ENCODE results near the gene IRF2BP1. TPM values are rescaled to one million over a fixed set of nuclear protein-coding genes. Genes with fewer than 3 reads are reported as not detected.

IRF2BP1 gene, protein sequence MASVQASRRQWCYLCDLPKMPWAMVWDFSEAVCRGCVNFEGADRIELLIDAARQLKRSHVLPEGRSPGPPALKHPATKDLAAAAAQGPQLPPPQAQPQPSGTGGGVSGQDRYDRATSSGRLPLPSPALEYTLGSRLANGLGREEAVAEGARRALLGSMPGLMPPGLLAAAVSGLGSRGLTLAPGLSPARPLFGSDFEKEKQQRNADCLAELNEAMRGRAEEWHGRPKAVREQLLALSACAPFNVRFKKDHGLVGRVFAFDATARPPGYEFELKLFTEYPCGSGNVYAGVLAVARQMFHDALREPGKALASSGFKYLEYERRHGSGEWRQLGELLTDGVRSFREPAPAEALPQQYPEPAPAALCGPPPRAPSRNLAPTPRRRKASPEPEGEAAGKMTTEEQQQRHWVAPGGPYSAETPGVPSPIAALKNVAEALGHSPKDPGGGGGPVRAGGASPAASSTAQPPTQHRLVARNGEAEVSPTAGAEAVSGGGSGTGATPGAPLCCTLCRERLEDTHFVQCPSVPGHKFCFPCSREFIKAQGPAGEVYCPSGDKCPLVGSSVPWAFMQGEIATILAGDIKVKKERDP
- total RNA-seq (23.2 TPM), polyA plus RNA-seq (ENCODE audit: insufficient read depth, low read depth, low replicate concordance) (18.2 TPM)
- long read RNA-seq, donor 1, transcript IRF2BP1-201 (1 exons, 2,564 nt): major isoform, 26 of 26 reads
- long read RNA-seq, donor 1, partial matches to known transcripts: 0 of 26 reads
- long read RNA-seq, donor 1, other reads (novel, unspliced or antisense): 0 of 26 reads
- long read RNA-seq, donor 2, transcript IRF2BP1-201 (1 exons, 2,564 nt): major isoform, 20 of 20 reads
- long read RNA-seq, donor 2, partial matches to known transcripts: 0 of 20 reads
- long read RNA-seq, donor 2, other reads (novel, unspliced or antisense): 0 of 20 reads
- long read RNA-seq, donor 3, transcript IRF2BP1-201 (1 exons, 2,564 nt): major isoform, 22 of 22 reads
- long read RNA-seq, donor 3, partial matches to known transcripts: 0 of 22 reads
- long read RNA-seq, donor 3, other reads (novel, unspliced or antisense): 0 of 22 reads
- long read RNA-seq, donor 4, transcript IRF2BP1-201 (1 exons, 2,564 nt): major isoform, 23 of 23 reads
- long read RNA-seq, donor 4, partial matches to known transcripts: 0 of 23 reads
- long read RNA-seq, donor 4, other reads (novel, unspliced or antisense): 0 of 23 reads
- long read RNA-seq, donor 5: 0 reads
- long read RNA-seq, donor 6, transcript IRF2BP1-201 (1 exons, 2,564 nt): major isoform, 38 of 38 reads
- long read RNA-seq, donor 6, partial matches to known transcripts: 0 of 38 reads
- long read RNA-seq, donor 6, other reads (novel, unspliced or antisense): 0 of 38 reads
- long read RNA-seq, donor 7, transcript IRF2BP1-201 (1 exons, 2,564 nt): major isoform, 26 of 26 reads
- long read RNA-seq, donor 7, partial matches to known transcripts: 0 of 26 reads
- long read RNA-seq, donor 7, other reads (novel, unspliced or antisense): 0 of 26 reads
- long read RNA-seq, donor 8, transcript IRF2BP1-201 (1 exons, 2,564 nt): major isoform, 25 of 25 reads
- long read RNA-seq, donor 8, partial matches to known transcripts: 0 of 25 reads
- long read RNA-seq, donor 8, other reads (novel, unspliced or antisense): 0 of 25 reads
- long read RNA-seq, donor 9, transcript IRF2BP1-201 (1 exons, 2,564 nt): major isoform, 18 of 18 reads
- long read RNA-seq, donor 9, partial matches to known transcripts: 0 of 18 reads
- long read RNA-seq, donor 9, other reads (novel, unspliced or antisense): 0 of 18 reads
- long read RNA-seq, donor 10, transcript IRF2BP1-201 (1 exons, 2,564 nt): major isoform, 21 of 21 reads
- long read RNA-seq, donor 10, partial matches to known transcripts: 0 of 21 reads
- long read RNA-seq, donor 10, other reads (novel, unspliced or antisense): 0 of 21 reads

DNA sequence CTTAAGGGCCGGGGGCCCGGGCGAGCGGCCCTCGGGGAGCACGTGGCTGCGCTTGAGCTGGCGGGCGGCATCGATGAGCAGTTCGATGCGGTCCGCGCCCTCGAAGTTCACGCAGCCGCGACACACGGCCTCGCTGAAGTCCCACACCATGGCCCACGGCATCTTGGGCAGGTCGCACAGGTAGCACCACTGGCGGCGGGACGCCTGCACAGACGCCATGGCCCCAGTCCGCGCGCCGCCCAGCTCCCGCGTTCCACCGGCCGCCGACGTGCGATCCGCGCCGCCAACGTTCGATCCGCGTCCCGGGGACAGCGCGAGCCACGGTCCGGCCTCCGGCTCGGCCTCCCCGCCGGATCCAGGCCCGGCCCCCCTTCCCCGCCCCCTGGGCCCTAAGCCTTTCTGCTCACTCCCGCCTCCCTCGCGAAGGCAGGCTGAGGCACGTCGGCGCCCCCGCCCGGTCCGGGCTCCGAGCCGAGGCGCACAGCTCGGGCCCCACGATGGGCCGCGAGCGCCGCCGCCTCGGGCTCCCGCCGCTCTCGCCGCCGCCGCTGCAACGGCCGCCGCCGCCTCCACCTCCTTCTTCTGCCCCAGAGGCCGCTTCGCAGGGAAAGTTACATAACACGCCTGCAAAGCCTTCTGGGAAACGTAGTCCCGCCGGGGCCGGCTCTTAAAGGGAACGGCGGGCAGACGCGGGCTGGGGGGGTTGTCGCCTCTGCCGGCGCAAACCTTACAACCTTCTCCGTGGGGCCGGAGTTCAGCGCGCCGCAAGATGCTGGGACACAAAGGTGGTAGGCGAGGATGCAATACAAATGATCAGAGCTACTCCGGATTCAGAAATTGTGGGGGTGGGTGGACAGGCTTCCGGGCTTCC lies at the start of gene IRF2BP1:
IRF2BP1 (minus strand) TSS at position 586 of the 871 bp plus-strand sequence; CDS start at position 219, 367 bp downstream.
- Histone ChIP-seq H3K4me3 (ENCODE audit: low read length in 3 of 3) (peak within 1 kb of the TSS; percentile 54 to 86 (median 81)), H3K4me1 (ENCODE audit: control insufficient read depth in 2 of 3, insufficient read depth in 2 of 3, low read depth in 1 of 3, low read length in 3 of 3) (peaks cover 0 to 32% (median 11%) of the 10 kb centered on the region in 3 donors), H3K9me3 (ENCODE audit: control insufficient read depth in 2 of 3, insufficient read depth in 1 of 3, low read length in 3 of 3) (no peaks in the 10 kb centered on the region), H3K27ac (ENCODE audit: low read depth in 2 of 2, low read length in 2 of 2) (peak within 1 kb of the TSS; percentile 94 to 95), H3K27me3 (ENCODE audit: control insufficient read depth, insufficient read depth, low read length) (no peaks in the 10 kb centered on the region), H3K36me3 (ENCODE audit: control insufficient read depth in 2 of 3, insufficient read depth in 3 of 3, low read length in 3 of 3) (no peaks in the 10 kb centered on the region), H3K9ac (ENCODE audit: low read length in 3 of 3) (peak within 1 kb of the TSS; percentile 36 to 97 (median 71))
- DNase-seq: peak; percentile 94 to 98 (median 96)
- no peak for FAIRE-seq
- intact Hi-C loops (cut with DNase I): no loop called here
- TF ChIP-seq, protein P1, sequence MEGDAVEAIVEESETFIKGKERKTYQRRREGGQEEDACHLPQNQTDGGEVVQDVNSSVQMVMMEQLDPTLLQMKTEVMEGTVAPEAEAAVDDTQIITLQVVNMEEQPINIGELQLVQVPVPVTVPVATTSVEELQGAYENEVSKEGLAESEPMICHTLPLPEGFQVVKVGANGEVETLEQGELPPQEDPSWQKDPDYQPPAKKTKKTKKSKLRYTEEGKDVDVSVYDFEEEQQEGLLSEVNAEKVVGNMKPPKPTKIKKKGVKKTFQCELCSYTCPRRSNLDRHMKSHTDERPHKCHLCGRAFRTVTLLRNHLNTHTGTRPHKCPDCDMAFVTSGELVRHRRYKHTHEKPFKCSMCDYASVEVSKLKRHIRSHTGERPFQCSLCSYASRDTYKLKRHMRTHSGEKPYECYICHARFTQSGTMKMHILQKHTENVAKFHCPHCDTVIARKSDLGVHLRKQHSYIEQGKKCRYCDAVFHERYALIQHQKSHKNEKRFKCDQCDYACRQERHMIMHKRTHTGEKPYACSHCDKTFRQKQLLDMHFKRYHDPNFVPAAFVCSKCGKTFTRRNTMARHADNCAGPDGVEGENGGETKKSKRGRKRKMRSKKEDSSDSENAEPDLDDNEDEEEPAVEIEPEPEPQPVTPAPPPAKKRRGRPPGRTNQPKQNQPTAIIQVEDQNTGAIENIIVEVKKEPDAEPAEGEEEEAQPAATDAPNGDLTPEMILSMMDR (IDR thresholded peaks at IDR 0.05; ENCODE audit: borderline replicate concordance, extremely low read depth, insufficient read depth): no peak

DNA sequence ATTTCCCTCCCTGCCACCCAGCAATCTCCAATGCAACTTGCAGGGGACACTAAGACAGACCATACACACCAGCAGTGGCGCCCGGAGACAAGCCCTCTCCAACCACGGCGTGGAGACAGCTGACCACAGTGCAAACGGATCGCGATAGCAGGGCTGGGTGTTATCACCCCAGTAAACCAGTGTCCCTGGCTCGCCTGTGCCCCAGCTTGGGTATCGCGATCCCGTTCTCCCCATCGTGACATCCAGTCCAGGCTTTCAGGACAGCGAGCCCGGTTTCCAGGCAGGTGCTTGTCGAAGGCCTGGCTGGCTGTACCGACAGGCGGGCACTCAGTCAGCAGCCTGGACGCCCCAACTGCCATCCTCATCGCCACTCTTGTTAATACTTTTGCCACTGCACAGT lies 49.3 kb upstream of the IRF2BP1 start:
- FAIRE-seq (no peak), DNase-seq (peak in 1 of 5 donors; percentile 55)
- peaks cover 3% of the 10 kb centered on the region for H3K27me3 ChIP-seq (ENCODE audit: control insufficient read depth, insufficient read depth, low read length)
- intact Hi-C loops (cut with DNase I): no loop called here
- no peaks in the 10 kb centered on the region for H3K36me3 ChIP-seq (ENCODE audit: control insufficient read depth in 2 of 3, insufficient read depth in 3 of 3, low read length in 3 of 3)
- H3K9ac ChIP-seq (ENCODE audit: low read length in 3 of 3): no peak overlapping the region
- H3K27ac ChIP-seq (ENCODE audit: low read depth in 2 of 2, low read length in 2 of 2): no peak overlapping the region
- TF ChIP-seq, protein P1 (IDR thresholded peaks at IDR 0.05; ENCODE audit: borderline replicate concordance, extremely low read depth, insufficient read depth): no peak
- no peaks in the 10 kb centered on the region for H3K4me1 ChIP-seq (ENCODE audit: control insufficient read depth in 2 of 3, insufficient read depth in 2 of 3, low read depth in 1 of 3, low read length in 3 of 3)
- no peaks in the 10 kb centered on the region for H3K9me3 ChIP-seq (ENCODE audit: control insufficient read depth in 2 of 3, insufficient read depth in 1 of 3, low read length in 3 of 3)
- H3K4me3 ChIP-seq (ENCODE audit: low read length in 3 of 3): no peak overlapping the region

All from kidney (tissue), 22 donors.